Pancreas (tissue), 10 donors: ENCODE data around the gene ARRDC5. TPM values are rescaled to one million over a fixed set of nuclear protein-coding genes. Genes with fewer than 3 reads are reported as not detected.
"Not testable (repeated sequence)": the region's sequence is repeated elsewhere in the genome, so short reads cannot be mapped to it uniquely, and the experiment has no call there.

Experiments used
- ATAC-seq, 4 donors: fragments of 200-7000 bp; cut with Tn5 transposase; one replicate each; pipeline versions ENCODE4 v1.8.0 to v1.9.1; 2020; ENCODE audit warnings: mild to moderate bottlenecking in 4 of 4, moderate library complexity in 4 of 4
- DNase-seq, 6 donors: peaks; one replicate each; pipeline ENCODE4 v3.0.0-alpha.2; 2020
- FAIRE-seq: peaks from 2 replicates; lab custom pipeline; 2012; peaks lifted over from hg19 to GRCh38; lab: Jason Lieb, UNC
- H3K27ac ChIP-seq, 4 donors: fragments of 200-600 bp; sonication (generic); 1 replicate in 3 of 4; 2 replicates in 1 of 4; pipeline versions ENCODE4 v1.5.0 to v1.8.0; 2020
- H3K27me3 ChIP-seq, 4 donors: fragments of 200-600 bp; one replicate each; pipeline ENCODE4 v1.8.0; 2021
- H3K36me3 ChIP-seq, 3 donors: fragments of 200-600 bp; sonication (generic) in 1 of 3; one replicate each; pipeline versions ENCODE4 v1.5.0 to v1.8.0; 2020 to 2021
- H3K4me1 ChIP-seq, 3 donors: fragments of 200-600 bp; one replicate each; pipeline ENCODE4 v1.8.0; 2021
- H3K4me3 ChIP-seq, 4 donors: fragments of 200-600 bp; sonication (generic) in 2 of 4; one replicate each; pipeline versions ENCODE4 v1.5.0 to v1.8.0; 2020 to 2021
- H3K9me3 ChIP-seq, 4 donors: fragments of 200-600 bp; one replicate each; pipeline ENCODE4 v1.8.0; 2021
- WGBS, 2 donors: extraction: QIAGEN DNeasy Blood & Tissue Kit; methylation state at CpG; one replicate each; pipeline ENCODE4 v1.1.7; 2013; 5-methylcytosine and 5-hydroxymethylcytosine counted together
- intact Hi-C, 3 donors: fragments of 100-400 bp; cut with DNase I; formaldehyde crosslinking; loops; one replicate each; pipeline versions ENCODE4 v1.11.1 to v1.14.2; 2022
- polyA plus RNA-seq, 2 donors: library from polyadenylated mRNA; stranded (reverse); fragments of 200-250 nt; gene quantifications; one replicate each; pipeline ENCODE4 v1.2.3, GENCODE V29; 2013
- total RNA-seq, 6 donors: library from RNA; stranded (reverse); fragmentation: NEBNext Ultra II Directional in 4 of 6; extraction: Animal tissue kit (Norgen Biotek cat#: 25700) in 4 of 6; gene quantifications; one replicate each; pipeline versions ENCODE4 v1.2.1 to v1.2.4, GENCODE V29; 2021 to 2023
- TF ChIP-seq, protein P1 (sequence below), 4 donors: fragments of 200-600 bp; sonication (generic) in 3 of 4; IDR thresholded peaks; one replicate each; pipeline versions ENCODE4 v1.5.0 to v1.8.0; 2021; ENCODE audit warnings: antibody characterized with exemption in 4 of 4
- donor health status: healthy with polysubstance abuse.
- donor health status: DM: no; HTN: no; CAD: no; lungs with moderate emphysema.
- donor health status: DM: no; HTN: no; CAD: no.
- donor health status: control.
- donor health status: control.
- donor health status: Bipolar disorder and iron deficiency.
- donor health status: DM: yes; HTN: yes; CAD: no.
- donor health status: DM: no; HTN: no; CAD: no.
- donor health status: DM: no; HTN: no; CAD: no.
- donor health status: DM: yes; HTN: yes; CAD: no.

The ARRDC5 gene
- under 1 TPM in 3 of 6 donors, not detected in 3; 0.12 to 0.15 (median 0.14) TPM for total RNA-seq
- under 1 TPM in 1 of 2 donors, not detected in 1; 0.09 TPM for polyA plus RNA-seq

DNA sequence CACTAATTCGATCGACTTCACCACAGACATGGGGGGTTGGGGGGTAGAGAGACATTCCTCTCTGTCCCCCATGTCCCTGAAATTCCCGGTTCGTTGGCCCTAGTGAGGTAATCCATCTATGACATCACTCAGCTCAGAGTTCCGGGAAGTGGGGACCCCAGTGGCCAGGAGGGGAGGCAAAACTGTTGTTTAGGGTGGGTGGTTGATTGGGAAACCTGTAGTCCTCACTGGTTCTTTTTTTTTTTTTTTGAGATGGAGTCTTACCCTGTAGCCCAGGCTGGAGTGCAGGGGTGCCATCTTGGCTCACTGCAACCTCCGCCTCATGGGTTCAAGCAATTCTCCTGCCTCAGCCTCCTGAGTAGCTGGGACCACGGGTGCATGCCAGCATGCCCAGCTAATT is at the start of gene ARRDC5:
ARRDC5 (minus strand) TSS at position 101 of the 400 bp plus-strand sequence; CDS start at position 30, 71 bp downstream.
- intact Hi-C loops = no loop called here
- Histone ChIP-seq H3K4me1 (no peaks in the 10 kb centered on the region), H3K9me3 (no peaks in the 10 kb centered on the region), H3K36me3 (no peaks in the 10 kb centered on the region), H3K4me3 (no peak within 1 kb of the TSS), H3K27me3 (no peaks in the 10 kb centered on the region), H3K27ac (no peak within 1 kb of the TSS)
- ATAC-seq (no peak), FAIRE-seq (no peak), DNase-seq (no peak)
- TF ChIP-seq, protein P1, sequence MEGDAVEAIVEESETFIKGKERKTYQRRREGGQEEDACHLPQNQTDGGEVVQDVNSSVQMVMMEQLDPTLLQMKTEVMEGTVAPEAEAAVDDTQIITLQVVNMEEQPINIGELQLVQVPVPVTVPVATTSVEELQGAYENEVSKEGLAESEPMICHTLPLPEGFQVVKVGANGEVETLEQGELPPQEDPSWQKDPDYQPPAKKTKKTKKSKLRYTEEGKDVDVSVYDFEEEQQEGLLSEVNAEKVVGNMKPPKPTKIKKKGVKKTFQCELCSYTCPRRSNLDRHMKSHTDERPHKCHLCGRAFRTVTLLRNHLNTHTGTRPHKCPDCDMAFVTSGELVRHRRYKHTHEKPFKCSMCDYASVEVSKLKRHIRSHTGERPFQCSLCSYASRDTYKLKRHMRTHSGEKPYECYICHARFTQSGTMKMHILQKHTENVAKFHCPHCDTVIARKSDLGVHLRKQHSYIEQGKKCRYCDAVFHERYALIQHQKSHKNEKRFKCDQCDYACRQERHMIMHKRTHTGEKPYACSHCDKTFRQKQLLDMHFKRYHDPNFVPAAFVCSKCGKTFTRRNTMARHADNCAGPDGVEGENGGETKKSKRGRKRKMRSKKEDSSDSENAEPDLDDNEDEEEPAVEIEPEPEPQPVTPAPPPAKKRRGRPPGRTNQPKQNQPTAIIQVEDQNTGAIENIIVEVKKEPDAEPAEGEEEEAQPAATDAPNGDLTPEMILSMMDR (IDR thresholded peaks at IDR 0.05) = no peak
- 78 to 79% methylated on average over 7 of the region's 7 CpGs for WGBS, 2 donors

- Histone ChIP-seq H3K4me1 (no peaks in the 10 kb centered on the region), H3K4me3 (no peak overlapping the region), H3K36me3 (no peaks in the 10 kb centered on the region), H3K27ac (no peak overlapping the region), H3K9me3 (no peaks in the 10 kb centered on the region), H3K27me3 (no peaks in the 10 kb centered on the region)
- ATAC-seq (no peak), DNase-seq (no peak), FAIRE-seq (no peak)
- TF ChIP-seq, protein P1 (IDR thresholded peaks at IDR 0.05) = no peak
- 85 to 86% methylated on average over 11 of the region's 11 CpGs for WGBS, 2 donors
- intact Hi-C loops = no loop called here
Observed at GRCh38 chr19:4951656-4952055, 49.0 kb upstream of the ARRDC5 start.

DNA sequence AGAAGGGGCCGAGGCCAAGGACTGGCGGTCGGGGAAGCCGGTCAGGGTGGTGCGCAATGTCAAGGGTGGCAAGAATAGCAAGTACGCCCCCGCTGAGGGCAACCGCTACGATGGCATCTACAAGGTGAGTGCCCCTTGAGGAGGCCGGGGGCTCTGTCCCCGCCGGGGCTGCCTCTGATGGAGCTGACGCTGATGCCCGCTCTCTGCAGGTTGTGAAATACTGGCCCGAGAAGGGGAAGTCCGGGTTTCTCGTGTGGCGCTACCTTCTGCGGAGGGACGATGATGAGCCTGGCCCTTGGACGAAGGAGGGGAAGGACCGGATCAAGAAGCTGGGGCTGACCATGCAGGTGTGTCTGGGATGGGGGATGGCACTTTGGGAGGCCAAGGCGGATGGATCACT is 48.0 kb upstream of the ARRDC5 start:
- H3K4me1 ChIP-seq, H3K27me3 ChIP-seq, H3K27ac ChIP-seq, FAIRE-seq, intact Hi-C loops, H3K9me3 ChIP-seq, DNase-seq, H3K36me3 ChIP-seq, ATAC-seq, H3K4me3 ChIP-seq: not testable (repeated sequence)
- WGBS, 2 donors = 93 to 94% methylated on average over 21 to 23 of the region's 23 CpGs

DNA sequence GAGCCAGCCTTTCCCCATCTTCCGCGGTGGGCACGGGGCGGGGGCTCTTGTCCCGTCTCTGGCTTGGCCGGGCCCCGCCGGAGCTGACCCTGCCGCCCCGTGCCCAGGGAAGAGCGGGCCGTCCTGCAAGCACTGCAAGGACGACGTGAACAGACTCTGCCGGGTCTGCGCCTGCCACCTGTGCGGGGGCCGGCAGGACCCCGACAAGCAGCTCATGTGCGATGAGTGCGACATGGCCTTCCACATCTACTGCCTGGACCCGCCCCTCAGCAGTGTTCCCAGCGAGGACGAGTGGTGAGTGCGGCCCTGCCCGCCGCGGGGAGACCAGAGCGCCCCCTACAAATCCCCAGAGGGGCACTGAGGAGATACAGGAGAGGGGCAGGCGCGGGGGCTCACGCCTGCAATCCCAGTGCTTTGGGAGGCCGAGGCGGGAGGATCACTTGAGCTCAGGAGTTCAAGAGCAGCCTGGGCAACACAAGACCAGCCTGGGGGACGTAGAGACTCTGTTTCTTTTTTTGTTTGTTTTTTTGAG is 39.0 kb upstream of the ARRDC5 start:
- FAIRE-seq, H3K27ac ChIP-seq, H3K36me3 ChIP-seq, intact Hi-C loops, H3K9me3 ChIP-seq, DNase-seq, ATAC-seq, H3K4me3 ChIP-seq, H3K27me3 ChIP-seq, H3K4me1 ChIP-seq: not testable (repeated sequence)
- WGBS, 2 donors = 96% methylated on average over 35 of the region's 35 CpGs

- no peak for DNase-seq
Observed at GRCh38 chr19:4939466-4939865, 36.8 kb upstream of the ARRDC5 start.

GRCh38 chr19:4938461-4938860 is 35.8 kb upstream of the ARRDC5 start:
- ATAC-seq, H3K36me3 ChIP-seq, FAIRE-seq, intact Hi-C loops, H3K9me3 ChIP-seq, H3K27ac ChIP-seq, H3K27me3 ChIP-seq, H3K4me3 ChIP-seq, DNase-seq, H3K4me1 ChIP-seq: not testable (repeated sequence)
- 61 to 65% methylated on average over 4 of the region's 4 CpGs for WGBS, 2 donors

More at GRCh38 chr19:4939466-4939865, 36.8 kb upstream of the ARRDC5 start:
- H3K36me3 ChIP-seq = no peaks in the 10 kb centered on the region
- H3K27ac ChIP-seq = no peak overlapping the region
- no peaks in the 10 kb centered on the region for H3K27me3 ChIP-seq
- intact Hi-C loops = no loop called here
- H3K4me3 ChIP-seq = no peak overlapping the region
- FAIRE-seq (no peak), ATAC-seq (no peak)
- no peaks in the 10 kb centered on the region for H3K4me1 ChIP-seq
- H3K9me3 ChIP-seq = no peaks in the 10 kb centered on the region
- TF ChIP-seq, protein P1 (IDR thresholded peaks at IDR 0.05) = no peak
- WGBS, 2 donors = 85 to 86% methylated on average over 7 of the region's 7 CpGs
